NCI-H510A (cell line): ENCODE data around the gene ZBTB21.
A peak's percentile ranks its signal among the peaks of the same experiment; 100 is the strongest.
"Not testable (repeated sequence)": the region's sequence is repeated elsewhere in the genome, so short reads cannot be mapped to it uniquely, and the experiment has no call there.

Source experiments
- DNase-seq: peaks from one replicate; lab custom pipeline; 2025; lab: John Stamatoyannopoulos, UW

ZBTB21 gene

DNA sequence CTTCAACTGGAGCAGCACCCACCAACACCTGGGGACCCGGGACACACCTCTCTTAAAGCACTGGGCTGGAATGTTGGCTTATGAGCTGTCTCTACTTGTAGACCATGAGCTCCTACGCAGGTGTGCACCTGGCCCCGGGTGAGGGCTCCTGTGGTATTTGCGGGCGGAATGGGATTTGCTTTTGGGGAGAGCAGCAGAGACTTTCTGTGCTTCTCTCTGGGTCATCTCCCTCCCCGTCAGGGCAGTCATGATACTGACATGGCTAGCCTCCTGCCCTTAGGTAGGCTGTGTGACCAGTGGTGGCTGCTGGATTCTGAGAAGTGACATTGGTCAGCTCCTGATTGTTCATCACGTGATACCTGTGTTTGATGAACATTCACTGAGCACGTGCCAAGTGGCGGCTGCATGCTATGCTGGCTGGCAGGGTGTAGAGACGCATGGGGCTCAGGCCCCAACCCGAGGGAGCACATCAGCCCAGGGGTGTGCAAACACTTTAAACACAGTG is 9.0 kb upstream of the ZBTB21 start:
- DNase-seq, result no peak

DNA sequence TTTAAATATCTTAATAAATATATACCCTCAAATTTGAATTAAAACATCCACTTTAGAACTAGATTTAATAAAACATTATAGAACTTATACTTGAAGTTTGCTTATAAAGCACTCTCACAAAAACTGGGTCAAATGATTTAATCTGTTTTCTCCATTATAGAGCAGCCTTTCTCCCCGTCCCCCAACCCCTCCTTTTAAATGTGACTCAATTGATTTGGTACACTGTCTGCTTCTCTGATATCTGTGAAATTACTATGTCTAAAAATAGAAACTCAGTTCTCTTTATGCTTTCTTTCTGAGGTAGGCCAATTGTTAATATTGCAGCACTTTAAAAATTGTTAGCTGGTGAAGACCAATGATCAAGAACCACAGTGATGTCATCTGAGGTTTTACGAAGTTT is 6.9 kb upstream of the ZBTB21 start:
- no peak for DNase-seq

DNA sequence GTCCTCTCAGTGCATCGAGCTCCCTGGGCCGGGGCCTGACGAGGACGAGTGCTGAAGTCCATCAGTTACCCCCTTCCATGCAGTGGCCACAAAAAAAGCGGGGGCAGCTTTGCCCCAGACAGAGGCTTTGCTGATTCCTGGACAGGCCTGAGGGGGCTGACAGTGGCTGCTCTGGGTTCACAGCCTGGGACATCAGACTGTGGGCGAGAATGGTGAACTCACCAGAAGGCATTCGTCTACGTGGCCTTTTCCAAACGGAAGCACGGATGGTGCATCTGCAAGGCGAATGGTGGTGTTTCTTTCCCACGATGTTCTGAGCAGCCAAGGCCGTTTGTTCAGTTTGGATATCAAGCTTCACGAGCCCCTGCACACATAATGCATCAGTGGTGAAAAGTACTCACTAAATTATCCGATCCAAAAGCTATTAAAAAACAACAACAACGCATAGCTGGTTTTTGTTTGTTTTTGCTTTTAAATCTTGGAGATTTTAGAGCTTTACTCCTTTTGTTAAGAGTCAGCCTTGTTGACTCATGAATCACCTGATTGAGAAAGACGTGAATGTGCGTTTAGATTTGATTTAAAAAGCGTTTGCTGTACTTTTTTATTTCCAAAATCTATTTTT is 6.3 kb upstream of the ZBTB21 start:
- no peak for DNase-seq

DNA sequence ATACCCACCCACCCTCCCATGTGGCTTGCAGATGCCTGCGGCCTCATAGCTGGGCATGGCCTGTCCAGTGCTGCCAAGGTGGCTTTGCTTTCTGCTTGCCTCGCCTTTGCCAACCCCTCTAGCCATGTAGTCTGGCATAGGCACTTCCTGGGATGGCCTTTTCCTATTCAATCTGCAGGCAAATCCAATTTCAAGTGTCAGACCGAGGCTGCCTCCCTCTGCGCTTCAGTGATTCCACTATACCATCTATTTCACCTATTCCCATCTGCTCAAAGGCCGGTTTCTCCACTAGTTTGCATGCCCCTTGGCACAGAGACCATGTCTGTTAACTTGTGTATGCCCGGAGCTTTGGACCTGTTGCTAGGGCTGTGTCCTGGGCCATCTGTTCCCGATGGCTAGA is 3.8 kb upstream of the ZBTB21 start:
- DNase-seq, result no peak

DNA sequence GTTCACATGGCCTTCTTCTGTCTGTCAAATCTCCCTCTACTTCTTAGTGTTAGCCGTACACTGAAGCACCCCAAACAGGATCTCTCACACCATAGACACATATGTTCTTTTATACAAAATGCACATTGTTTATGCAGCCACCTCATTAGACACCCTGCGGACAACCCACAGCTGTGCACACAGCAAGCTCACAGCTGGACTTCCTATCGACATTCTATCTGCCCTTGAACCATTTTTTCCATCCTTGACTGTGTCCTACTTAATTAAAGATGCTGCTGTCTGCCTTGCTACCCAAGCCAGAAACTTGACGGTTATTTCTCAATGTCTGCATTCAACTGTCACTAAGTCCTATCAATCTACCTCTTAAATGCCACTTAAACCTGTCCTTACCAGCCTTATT is 3.2 kb upstream of the ZBTB21 start:
- peak; percentile 63 for DNase-seq

DNA sequence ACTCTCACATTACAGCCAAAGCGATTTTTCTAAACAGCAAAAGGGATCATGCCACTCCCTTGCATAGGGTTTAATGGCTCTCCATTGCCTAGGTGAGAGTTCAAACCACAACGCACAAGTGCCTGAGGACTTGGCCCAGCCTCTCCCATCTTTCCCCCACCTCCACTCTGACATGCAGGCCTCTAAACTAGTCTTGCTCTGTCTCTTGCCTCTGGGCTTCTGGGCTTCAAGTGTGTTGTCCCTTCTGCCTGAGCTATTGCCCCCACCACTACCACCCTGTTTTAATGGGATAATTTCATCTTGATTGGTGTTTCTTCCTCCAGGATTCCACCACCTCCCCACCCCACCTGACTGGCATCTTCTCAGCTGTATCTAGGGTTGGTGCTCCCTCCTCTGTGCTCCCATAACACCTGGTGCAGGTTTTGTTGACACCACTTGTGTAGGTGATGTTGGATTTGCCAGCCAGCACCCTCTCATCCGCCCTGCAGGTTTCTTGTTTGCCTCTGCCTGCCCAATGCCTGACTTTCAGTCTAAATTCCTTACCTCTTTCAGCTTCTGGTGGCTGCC is 2.7 kb upstream of the ZBTB21 start:
- peak; percentile 66 for DNase-seq

DNA sequence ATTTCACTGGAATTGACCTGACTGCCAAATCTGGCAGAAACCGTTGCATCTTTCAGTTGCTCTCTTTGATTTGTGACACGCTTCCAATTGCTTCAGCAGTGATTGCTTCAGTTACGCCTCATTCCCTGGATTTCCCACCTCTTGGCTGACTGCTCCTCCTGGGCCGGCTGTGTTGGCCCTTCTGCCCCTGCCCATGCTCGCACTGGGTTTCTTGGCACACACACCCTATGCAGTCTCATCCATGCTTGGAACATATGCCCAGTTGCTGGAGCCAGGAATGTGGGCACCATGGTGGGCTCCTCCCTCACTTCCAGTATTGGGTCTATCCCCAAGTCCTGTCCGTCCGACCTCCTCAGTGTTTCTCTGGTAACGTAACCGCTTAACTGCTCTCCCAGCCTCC is 2.2 kb upstream of the ZBTB21 start:
- DNase-seq, result no peak

DNA sequence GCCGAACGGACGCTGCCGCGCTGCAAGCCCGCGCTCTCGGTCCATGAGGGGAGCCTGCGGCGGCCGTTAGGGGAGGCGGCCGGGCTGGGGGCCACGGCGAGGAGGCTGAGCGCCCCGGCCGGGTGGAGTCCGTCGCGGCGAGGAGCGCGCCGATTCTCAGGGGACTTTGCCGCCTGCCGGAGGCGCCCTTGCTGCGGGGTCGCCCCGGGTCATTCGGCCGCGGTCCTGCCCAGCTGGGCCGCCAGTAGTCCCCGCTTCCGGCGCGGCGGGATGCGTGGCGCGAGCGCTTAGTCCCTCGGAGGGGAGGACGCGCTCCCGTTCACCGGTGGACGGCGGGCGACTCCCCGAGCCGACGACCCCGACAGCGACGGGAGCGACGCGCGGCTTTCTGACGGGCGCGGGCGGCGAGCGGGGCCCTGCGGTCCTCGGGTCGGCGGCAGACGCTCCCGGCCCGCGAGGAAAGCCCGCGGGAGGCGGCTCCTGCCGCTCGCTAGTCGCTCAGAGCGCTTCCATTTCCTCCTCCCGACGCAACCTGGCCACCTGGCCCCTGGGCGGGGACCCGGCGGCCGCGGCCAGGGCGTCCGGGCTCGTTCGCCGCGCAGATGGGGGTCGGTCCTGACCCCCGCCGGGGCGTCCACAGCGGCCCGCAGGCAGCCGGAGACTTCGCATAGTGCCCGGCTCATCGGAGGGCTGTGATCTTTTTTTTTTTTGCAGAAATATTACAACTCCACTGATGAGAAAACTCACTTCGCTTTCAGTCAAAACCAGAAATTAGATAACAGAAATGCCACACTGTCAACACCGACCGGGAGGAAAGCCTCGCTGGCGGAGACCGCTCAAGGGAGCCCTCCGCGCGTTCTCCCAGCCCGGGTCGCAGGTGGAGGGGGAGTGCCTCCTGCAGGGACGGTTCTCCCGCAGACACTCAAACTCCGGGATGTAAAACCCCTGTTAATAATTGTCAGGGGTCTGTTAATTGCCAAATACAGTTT is 641 bp upstream of the ZBTB21 start:
- DNase-seq, result peak; percentile 29

DNA sequence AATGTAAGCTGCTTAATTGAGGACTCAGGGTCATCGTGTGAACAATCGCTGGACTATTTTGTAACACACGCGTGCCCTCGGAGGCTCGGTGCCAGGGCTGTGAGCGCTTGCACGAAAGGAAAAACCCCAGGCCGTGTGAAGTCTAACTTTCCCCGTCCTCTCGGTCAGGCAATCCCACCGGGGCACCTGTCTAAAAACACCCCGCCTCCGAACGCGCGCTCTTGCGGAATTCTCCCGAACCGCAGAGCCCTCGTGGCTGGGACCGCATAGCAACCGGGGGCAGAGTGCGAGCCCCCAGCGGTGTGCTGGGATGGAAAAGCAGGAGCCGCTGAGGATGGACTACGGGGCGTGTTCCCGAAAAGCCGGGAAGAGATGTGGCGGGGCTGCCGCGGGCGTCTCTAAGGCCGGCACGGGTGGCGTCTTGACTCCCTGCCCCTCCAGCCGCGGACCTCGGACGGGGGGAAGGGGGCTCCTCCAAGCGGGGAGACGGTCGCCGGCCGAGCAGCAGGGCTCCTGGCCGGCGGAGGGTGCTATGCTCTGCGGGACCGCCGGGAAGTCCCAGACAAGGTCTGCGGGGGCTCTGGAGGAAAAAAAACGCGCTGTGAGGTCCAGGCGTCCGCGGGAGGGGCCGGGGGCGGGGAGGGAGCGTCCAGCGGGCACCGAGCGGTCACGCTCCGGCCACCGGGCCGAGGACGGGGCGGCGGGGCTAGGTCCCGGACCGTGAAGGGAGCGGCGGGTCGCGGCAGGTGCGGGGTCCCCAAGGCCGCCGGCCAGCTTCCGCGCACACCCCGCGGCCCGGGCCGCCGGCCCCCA is 936 bp downstream of the ZBTB21 start:
- no peak for DNase-seq

DNA sequence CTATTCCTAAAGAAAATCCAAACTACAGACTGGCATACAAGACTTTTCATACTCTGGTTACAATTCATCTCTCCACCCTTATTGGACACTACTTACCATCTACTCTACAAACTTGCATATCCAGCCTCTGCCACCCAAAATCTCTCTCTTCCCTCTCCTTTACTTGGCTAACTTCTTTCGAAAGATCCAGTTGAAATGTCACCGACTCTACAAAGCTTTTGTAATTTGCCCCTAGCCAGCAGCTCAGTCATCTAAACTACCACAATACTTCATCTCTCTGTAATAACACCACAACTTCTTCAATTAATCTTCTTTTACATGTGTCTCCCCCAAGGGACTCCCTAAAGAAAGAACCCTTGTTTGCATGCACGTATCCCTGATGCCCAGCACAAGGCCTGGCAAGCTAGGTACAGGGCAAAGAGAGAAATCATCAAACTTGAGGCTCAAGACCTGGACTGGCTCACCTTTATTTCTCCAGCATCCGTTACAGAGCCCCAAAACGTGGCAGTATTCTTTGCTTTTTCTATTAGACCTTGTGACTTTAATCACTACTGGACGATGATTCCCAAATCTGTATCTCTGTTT is 2.7 kb downstream of the ZBTB21 start:
- no peak for DNase-seq

DNA sequence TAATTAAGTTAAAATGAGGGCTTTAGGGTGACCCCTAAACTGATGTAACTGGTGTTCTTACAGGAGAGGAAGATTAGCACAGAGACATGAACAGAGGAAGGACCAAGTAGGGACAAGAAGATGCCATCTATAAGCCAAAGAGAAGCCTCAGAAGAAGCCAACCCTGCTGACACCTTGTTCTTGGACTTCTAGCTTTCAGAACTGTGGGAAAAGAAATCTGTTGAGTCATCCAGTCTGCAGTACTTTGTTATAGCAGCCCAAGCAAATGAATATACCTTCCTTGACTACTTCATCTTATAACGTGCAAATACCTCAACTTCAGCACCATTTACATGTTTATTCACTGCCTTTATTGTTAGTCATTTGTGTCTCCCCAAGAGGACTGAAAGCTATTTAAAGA is 3.4 kb downstream of the ZBTB21 start:
- DNase-seq, result no peak

DNA sequence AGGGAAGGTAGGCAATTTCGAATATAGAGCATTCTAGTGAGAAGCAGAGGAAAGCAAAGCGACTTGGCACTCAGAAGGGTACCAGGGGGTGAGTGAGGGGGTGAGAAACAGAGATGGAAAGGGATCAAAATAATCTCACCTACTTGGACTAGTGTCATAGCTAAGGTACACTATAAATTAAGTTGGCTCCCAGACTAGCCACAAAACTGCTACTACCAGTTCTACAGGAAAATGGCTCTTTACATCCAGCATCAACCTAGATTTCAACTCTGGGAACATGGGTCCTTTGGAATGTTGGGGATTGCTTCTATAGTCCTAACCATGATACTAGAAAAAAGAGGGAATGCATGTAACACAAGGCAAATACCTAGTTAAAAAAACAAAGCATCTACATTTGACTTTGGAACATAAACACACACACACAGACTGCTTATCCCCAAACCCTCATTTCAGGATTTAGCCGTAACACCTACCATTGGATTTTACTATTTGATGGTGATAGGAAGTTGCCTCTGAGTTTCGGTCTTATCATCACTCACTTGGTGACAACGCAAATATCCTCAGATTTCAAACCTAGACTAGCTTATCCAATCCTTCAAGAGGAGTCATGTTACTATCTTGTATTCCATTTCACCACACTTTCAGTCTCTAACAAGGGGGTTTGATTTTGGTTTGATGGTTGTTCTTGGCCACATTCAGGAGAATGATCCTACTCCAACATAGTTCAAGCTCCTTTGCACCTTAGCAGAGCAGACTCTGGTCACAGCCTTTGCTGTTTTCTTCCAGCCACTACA is 5.6 kb downstream of the ZBTB21 start:
- DNase-seq, result no peak

DNA sequence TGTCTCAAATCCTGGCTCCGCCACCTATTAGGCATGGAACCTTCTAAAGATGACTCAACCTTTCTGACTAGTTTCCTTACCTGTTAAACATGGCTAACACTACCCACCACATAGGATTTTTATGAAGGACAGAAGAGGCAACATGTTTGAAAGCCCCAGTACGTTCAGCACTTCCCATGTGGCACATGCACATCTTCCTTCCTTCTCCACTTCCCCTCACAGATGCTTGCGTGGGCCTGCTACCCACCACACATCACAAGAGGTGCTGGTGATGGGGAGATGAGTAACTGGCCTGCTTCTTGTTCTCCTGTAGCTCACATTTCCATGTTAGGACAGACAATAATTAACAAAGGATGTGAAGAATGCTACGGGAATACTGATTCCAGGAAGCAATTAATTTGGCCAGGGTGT is 7.1 kb downstream of the ZBTB21 start:
- DNase-seq, result no peak

DNA sequence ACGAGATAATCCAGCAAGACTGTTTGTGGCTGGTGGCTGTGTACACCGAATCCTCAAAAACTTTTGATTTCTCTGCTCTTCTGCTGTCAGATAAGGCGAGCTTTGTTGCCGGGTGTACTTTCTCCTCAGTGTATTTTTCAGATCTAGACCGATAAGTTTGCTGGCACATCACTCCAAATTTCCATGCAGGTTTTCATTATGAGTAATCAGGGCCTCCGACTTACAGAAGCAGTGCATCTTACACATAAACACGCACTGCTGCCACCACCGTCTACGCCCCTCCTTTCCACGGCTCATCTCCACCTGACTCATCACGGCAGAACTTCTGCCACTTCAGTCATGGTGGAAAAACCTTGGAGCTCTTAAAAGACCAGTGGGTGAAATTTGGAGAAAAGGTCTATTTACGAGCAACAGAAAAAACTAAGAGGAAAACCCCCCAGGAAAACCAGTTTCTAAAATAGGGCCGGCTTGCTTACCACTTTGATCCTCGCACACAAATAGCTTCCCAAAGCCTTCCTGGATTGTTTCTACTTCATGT is 7.7 kb downstream of the ZBTB21 start:
- no peak for DNase-seq

DNA sequence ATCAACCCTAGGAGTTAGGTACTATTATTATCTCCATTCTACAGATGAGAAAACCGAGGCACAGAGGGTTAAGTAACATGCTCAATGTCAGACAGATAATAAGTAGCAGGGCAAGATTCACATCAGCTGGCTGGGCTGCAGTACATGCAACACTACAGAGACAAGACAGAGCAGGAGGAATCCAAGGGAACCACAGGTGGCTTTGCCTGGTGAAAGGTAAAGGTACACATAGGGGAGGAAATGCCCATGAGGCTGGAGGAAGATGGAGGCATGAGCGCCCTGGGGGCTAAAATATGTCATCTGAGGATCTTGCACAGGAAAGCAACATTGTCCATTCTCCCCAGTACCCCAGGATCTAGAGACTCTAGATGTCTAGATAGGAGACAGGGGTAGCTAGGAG is 8.4 kb downstream of the ZBTB21 start:
- no peak for DNase-seq

DNA sequence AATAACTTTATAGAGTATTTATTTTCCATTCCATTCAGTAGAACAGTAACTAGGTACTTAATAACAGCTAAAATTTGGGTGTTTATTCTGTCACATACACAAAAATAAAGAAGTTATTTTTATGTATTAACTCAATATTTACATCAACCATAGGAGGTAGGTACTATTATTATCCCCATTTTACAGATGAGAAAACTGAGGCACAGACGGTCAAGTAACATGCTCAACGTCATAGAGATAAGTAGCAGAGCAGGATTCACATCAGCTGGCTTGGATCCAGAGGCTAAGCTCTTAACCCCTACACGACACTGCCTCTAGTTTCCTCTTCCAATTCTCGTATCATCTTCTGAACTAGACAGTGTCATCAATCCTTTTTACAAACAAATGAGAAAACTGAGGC is 9.3 kb downstream of the ZBTB21 start:
- no peak for DNase-seq

DNA sequence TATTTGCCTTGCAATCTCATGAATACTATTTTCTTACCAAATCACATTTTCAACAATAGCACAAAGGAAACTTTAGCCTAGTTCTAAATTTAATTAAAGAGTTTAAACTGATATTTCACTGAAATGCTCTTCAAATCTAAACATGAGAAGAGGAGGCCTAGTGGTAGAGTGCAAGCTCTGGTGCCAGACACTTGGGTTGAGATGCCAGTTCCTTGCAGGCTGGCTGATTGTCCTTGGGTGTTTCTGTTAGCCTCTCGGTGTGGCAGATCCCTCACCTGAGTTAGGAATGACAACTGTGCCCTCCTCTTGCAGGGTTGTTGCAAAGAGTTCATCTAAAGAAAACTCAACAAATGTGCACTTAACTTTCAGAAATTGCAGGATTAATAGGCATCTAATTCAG is 12.5 kb downstream of the ZBTB21 start:
- no peak for DNase-seq

DNA sequence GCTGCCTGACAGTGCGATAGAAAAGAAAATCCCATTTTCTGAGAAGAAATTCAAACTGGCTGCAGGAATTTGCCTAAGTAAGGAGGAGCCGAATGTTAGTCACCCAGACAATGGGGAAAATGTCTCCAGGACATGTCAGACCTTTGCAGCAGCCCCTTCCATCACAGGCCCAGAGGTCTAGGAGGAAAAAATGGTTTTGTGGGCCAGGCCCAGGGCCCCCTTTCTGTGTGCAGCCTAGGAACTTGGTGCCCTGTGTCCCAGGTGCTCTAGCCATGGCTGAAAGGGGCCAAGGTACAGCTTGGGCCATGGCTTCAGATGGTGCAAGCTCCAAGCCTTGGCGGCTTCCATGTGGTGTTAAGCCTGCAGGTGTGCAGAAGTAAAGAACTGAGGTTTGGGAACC is 14.6 kb downstream of the ZBTB21 start:
- no peak for DNase-seq

DNA sequence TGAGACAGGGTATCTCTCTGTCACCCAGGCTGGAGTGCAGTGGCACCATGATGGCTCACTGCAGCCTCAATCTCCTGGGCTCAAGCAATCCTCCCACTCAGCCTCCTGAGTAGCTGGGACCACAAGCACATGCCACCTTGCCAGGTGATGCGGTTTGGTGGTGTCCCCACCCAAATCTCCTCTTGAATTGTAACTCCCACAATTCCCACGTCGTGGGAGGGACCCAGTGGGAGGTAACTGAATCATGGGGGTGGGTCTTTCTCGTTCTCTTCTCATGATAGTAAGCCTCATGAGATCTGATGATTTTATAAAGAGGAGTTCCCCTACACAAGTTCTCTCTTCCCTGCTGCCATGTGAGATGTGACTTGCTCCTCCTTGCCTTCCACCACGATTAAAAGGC is 15.5 kb downstream of the ZBTB21 start:
- DNase-seq, result not testable (repeated sequence)

DNA sequence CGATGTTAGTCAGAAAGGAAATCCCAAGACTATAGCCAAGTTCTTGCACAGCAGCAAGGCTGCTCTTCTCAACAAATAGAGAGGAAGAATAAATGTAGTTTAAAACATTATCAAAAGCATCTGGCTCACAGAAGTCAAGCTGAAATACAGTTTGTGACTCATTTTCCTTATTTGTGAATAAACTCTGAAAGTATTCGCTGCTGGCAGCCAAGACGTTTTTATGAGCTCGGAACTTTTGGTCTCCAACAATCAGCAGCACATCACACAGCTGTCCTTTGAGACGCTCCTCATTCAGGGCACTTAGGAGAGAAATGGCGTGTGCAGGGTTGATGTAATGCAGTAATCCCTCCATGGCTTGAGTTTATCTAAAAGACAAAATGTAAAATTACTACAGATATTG is 16.4 kb downstream of the ZBTB21 start:
- no peak for DNase-seq

DNA sequence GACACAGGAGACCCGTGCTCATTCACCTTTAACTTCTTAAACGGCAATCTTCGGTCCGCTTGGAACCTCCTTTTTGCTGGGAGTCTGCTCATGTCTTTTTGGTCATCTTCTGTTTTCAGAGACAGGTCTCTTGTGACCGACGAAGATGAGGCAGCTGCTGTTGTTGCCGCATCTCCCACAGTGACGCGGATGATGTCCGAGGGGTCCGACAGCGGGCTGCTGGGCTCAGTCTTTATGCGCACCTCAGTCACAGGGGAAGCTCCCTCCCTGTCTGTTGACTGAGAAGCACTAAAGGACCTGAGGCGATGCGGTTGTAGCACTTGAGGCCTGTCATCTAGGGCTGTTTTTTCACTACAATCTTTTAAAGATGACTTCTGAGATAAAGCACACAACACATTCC is 17.6 kb downstream of the ZBTB21 start:
- DNase-seq, result no peak
